GM19043 (cell line): Measurements from ENCODE around the gene TTYH3.

Experiments
- ATAC-seq: cut with Tn5 transposase; IDR thresholded peaks from one replicate; pipeline ENCODE4 v1.9.1; 2021; ENCODE audit warnings: low read depth; ENCODE audit not compliant: unreplicated experiment

Gene TTYH3

DNA sequence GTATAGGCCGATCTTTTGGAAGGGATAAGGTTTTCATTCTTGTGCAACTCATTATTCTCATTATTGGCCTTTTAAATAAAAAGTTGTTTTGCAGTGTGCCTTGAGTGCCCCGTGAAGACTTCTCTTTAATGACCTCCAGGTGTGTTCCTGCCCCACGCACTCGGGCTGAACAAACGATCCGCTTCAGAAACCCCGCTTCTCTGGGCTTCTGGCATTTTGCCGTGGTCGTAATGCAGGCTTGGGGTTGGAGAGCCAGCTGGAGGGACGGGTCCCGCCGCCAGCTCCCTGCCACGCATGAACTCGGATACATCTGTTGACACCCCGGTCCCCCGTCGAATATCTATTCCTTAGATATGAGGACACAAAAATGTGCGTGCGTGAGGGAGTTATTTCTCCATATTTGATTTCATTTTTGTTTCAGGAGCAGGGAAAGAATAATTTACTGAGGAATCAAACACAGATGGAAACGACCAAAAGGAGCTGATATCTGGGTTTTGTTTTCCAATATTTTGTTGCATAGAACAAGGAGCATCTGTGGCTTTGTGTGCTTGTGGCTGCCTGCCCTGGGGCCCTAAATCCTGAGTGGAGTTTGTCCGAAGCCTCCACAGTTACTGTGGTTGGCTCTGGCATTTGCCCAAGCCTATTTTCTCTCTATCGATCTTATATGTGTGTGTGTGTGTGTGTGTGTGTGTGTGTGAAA is 17.0 kb upstream of the TTYH3 start:
- no peak for ATAC-seq

DNA sequence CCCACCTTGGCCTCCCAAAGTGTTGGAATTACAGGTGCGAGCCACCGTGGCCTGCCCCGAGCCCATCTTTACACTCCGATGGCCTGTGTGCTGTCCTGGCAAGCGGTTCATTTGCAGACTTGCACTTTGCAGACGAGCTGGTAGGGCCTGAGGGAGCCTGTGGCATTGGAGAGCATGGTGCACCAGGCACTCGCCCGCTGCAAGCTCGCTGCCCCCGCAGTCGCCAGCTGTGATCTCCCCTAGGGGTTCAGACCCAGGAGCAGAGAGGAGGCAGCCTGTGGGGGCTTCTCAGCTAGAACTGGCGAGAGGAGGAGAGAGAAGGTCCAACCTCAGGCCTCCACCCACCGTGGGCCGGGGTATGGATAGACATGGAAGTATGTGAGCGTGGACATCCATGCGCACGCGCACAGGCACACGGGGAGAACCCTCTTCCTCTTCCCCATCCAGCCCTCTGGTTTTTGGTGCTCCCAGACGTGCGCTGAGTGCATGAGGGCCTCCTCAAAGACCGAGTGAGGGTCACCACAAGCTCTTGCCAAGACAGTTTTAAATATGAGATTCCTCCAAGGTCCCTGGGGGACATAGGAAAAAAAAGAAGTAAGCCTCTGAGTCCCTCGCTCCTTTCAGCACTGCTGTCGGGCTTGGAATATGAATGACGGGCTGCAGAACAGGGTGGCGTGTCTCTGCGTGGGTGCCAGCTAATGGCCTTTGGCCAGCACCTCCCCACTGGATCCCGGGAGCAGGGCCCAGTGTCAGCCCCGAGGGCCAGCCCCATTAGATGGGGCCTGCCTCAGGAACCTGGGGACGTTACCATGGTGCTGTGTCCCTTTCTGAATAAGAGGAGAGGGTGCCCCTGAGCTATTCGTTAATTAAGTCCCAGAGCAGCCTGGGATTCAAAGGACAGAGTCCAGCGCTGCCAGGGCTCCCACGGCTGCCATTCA is 15.1 kb upstream of the TTYH3 start:
- no peak for ATAC-seq

DNA sequence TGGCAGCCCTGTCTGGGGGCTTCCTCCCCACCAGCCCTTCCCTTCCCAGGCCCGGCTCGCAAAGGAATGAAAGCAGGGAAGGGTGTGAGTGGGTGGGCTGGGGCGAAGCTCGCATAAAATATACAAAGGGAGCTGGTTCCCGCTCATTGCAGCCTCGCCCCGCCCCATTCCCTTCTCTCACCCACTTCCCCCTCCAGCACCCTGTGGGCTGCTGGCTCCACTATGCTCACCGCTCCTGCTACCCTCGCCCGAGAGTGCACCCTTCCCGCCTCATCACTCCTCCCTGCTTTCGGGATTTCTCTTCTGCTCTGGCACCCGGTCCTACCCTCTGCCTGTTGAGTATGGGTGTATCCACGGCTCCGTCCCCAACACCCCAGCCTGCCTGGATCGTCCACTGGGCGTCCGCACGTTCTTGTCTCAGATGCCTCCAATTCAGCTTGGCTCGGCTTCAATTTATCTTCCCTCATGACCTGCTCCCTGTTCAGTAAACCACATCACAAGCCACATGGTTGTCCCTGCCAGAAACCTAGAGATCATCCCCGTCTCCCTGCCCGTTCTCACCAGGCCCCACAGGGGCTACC is 14.4 kb upstream of the TTYH3 start:
- ATAC-seq = no peak

DNA sequence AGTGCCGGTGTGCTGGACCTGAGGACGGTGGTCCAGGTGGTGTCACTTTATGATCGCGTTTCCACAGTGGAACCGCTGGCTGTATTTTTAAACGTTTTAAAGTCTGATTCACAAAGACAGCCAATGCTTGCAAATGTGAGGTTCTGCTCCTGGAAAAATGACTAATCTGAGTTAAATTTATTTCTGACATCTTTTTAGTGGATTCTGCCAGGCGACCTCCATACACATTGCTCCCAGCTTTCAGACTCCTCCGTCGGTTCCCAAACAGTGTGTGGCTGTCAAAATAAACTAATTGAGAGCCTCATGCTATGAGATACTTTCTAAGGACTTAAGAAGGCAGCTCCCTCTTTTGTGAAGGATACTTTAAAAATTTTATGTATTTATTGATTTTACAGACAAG is 12.7 kb upstream of the TTYH3 start:
- no peak for ATAC-seq

DNA sequence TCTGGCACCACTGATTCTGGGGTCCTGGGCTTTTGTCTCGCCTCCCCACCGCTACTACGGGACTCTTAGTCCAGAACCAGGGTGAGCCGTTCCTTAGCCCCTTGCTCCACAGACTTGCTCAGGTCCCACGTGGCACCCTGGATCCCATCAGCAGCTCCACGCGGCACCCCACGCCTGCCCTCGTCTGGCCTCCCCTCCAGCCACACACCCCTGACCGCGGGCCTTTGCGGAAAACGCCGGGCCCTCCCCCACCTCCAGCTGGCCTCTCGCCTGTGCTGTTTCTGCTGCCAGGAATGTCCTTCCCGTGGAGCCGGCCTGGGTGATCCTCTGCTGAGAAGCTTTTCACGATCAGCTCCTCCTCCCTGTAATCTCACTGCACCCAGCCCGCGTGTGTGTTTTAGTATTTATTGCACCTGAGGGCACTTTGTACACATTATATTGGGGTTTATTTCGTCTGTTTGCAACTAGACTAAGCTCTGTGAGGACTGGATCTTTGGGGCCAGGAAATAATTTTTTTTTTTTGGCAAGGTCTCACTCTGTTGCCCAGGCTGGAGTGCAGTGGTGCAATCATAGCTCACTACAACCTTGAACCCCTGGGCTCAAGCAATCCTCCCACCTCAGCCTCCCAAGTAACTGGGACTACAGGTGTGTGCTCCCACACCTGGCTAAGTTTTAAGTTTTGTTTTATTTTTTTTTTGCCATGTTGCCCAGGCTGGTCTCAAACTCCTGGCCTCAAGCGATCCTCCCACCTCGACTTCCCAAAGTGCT is 10.5 kb upstream of the TTYH3 start:
- ATAC-seq = no peak

DNA sequence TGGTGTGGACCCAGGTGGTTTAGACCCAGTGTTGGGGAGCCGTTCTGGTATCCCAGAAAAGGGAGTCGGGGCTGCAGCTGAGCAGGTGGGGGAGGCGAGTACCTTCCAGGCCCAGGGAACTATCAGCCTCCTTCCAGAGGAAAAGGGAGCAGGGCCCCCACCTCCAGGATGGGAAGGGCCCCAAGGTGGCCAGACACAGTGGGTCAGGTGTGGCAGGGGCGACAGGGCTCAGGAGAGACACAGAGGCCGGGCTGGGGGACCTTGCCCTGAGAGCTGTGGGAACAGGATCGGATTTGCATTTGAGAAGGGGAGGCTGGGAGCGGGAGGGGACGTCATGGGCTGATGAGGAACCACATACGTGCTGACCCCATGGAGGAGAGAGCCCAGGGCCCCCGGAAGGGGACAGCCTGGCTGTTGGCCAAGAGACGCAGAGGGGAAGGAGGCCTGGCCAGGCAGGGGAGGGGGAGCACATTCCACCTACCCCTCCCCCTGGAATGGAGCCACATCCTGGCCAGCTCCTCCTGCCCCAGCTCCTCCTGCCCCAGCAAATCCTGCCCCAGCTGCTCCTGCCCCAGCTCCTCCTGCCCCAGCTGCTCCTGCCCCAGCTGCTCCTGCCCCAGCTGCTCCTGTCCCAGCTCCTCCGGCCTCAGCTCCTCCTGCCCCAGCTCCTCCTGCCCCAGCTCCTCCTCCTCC is 9.7 kb upstream of the TTYH3 start:
- no peak for ATAC-seq

DNA sequence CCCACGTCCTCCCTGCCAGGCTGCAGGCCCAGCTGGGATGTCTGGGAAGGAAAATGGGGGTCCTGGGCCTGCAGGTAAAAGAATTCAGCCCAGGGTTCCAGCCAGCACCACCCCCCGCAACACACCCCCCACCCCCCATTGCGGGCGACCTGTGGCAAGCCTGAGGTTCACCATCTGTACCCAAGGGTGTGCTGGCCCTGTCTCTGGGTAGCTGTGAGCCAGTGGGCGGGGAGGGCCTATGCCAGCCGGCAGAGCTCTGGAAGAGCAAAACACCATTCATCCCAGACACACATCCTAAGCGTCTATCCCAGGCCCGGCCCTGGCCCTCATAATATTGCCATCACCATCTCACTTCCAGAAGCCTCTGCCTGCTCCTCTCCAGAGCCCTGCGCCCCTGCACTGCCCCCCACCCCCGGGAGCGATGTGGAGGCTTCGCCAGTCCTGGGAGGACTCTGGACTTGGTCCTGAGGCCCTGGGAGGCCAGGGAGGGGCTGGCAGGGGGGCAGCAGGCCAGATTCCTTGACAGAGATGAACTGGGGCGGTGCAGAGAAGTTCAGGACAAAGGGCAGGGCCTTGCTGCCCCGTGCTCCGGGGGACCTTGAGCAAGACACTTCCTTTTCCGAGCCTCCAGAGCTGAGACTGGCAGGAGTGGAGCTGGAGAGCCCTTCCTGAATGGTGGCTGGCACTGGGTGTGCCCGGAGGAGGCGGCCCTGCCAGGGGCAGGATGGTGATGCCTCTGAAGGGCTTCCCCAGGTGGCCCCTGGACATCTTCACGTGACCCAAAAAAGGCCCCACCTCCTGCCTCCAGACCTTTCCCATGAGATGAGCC is 8.7 kb upstream of the TTYH3 start:
- ATAC-seq = no peak

DNA sequence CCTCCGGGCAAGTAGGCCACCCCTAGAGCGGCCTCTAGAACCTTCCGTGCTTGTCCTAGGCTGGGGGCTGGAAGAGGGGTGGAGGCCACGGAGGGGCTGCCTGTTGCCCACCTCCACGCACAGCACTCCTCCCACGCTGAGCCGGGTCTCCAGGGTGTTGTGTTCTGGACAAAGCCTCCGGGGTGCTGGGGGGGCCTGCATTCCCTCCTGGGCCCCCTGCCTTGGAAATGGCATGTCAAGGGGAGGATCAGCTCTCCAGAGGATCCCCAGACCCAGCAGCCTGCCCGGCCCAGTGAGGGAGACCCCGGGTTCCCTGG is 8.1 kb upstream of the TTYH3 start:
- no peak for ATAC-seq

DNA sequence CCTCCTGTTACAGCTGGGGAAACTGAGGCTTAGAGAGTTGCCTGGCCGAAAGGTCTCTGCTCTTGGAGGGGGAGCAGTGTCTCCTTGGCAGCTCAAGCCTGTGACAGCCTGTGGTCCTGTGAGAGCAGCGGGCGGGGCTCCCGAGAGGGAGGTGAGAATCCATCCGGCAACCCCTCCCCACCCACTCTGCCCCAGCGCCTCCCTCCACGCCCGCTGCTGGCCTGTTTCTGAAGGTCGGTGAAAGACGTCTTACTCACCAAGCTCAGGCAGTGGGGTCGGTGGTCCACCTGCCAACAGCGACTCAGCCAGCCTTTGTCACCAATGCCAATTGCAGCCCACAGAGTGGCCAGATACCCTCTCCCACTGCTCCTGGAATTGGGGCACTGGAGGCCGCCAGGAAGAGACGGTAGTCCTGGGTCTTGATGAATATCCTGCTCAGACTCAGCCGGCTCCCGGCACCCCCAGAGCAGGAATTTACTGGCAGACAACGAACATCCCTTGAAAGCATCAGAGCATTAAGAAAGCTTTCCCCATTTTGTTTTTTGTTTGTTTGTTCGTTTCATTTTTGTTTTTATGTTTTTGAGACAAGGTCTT is 7.4 kb upstream of the TTYH3 start:
- no peak for ATAC-seq

DNA sequence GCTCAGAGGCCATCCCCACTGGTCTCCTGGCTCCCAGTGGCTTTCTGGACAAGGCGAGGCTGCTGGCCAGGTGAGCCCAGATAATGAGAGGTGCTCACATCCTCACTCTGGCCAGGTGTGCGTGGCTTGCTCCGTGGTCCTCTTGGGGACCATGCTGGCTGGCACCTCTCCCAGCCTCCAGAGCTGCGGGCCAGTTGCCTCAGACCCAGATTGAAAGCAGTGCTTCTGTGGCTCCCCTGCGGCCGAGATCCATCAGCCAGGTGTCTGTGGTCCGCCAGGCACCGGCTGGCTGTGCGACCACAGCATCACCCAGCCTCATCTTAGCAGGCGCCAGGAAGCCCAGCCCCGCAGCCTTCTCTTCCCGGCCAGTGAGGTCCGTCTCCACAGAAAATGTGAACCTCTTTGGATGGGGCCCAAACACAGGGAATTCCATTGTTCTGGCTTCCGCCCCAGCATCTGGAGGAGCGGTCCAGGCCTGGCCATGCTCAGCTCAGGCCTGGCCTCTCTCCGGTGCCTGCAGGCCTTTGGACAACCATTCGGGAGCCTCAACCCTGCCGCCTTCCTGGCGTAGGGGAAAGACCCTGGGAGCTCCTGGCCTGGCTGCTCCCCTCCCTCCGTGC is 5.2 kb upstream of the TTYH3 start:
- ATAC-seq = no peak

DNA sequence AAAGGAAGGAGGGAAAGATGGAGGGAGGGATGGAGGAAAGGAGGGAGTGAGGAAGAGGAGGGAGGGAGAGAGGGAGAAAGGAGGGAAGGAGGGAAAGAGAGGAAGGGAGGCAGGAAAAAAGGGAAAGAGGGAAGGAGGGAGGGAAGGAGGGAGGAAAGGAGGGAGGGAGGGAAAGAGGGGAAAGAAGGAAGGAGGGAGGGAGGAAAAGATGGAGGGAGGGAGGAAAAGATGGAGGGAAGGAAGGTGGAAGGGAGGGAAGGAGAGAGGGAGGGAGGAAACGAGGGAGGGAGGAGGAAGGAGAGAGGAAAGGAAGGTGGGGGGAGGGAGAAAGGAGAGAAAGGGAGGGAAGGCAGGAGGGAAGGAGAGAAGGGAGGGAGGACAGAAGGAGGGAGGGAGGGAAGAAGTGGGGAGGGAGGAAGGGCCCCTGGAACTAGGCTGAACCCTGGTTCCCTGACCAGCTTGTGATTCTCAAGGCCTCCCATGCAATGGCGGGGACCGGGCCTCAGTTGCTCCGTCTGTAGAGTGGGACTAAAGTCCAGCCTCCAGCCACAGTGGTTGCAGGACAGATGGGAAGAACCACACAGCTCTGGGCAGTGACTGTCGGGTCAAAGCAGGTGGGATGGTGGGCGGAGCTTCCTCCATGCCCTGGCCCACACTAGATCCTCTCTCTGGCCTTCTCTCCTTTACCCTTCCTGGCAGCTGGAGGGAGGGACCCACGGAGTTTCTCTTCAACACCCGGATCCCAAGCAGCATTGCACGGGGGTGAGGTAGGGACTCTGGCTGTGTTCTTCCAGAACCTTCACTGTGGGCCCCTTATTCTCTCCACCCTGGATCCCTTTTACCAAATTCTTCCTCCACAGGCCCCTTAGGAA is 4.3 kb upstream of the TTYH3 start:
- no peak for ATAC-seq

DNA sequence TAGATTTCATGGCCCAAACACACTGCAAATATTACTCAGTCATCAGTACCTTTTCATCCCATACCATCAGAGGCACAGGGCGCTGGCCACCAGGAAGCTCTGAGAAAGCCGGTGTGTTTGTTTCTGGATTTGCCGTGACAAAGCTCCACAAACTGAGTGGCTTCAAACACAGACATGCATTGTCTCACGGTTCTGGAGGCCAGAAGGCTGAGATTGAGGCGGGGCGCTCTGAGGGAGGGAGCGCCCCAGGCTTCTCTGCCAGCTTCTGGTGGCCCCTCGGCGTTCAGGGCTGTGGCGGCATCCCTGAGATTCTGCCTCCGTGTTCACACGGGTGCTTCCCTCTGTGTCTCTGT is 3.7 kb upstream of the TTYH3 start:
- no peak for ATAC-seq

DNA sequence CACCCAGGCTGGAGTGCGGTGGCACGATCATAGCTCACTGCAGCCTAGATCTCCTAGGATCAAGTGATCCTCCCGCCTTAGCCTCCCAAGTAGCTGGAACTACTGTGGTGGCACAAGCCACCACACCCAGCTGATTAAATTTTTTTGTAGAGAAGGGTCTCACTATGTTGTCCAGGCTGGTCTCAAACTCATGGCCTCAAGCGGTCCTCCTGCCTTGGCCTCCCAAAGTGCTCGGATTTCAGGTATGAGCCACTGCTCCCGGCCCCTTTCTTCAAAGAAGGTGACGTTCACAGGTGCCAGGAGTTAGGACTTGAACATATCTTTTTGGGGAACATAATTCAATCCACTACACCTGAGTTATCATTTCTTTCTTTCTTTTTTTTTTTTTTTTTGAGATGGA is 2.9 kb upstream of the TTYH3 start:
- ATAC-seq = no peak

DNA sequence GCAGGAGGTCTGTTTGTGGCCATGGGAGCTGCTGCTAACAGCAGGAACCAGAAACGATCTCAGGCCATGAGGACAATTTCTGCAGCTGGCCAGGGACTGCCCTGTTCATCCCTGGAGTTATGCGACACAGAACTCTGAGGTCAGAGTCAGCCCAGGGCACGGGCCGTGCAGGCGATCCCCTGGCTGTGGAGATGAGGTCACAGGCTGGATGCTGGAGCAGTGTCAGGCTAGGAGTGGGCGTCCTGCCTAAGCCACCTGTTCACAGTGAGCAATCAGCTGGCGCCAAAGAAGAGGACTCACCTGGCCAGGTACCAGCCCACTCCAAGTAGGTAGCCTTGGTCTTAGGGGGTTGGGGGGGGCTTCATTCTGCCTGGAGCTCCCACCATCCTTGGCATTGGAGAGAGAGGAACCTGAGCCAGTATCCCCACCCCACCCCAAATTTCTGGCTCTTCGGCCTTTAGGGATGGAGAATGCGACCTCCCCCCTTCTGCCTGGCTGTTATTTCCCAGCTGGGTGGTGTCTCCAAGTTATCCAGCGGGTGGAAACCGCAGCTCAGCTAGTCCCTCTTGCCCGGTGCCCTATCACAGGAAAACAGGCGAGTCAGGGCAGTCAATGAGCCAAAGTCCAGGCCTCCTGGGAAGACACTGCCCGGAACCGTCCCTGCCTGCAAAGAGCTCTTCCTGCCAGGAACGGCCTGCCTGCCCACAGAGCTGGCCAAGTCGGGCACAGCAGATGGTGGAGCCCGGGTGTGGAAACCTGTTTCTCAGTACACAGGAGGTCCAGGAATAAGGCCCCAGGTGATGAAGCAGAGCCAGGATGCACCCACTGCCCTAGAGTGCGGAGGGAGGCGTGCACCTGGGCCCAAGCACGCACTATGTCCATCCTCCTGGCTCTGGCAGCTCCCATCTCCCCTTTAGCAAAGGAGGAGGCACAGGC is 1.8 kb upstream of the TTYH3 start:
- no peak for ATAC-seq

DNA sequence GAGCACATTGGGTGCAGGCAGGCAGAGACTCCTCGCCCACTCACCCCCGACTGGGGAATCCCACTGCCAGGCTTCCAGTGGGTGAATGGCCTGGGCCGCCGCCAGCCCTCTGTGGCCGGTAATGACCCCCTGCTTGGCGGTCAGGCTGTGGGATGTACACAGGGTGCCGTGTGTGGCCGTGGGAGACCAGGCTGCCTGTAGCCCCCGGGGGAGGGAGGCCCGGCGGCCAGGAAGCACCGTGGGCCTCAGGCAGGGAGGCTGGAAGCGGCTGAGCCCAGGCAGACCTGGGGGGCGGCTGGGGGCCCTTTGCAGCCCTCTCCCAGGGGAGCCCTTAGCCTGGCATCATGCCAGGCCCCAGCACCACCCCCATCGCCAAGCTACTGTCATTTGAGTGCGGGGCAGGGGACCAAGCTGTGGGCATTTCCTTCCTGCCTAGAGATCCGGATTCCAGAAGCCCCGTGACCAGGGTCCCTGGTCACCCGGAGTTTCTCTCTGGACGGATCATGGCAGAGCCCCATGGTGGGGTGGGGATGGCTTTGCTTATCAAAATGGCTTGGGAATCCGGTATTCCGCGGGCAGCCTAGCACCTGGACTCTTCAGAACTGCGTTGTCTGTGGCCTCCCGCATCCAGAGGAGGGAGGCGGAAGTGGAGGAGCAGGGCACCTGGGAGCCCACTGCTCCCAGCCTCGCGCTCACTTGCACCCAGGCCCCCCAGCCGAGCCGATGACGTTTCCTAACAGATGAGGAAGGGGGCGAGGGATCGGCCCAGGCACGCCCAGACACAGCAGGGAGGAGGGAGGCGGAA is 1.1 kb downstream of the TTYH3 start:
- no peak for ATAC-seq
